Measurements from ENCODE around the gene CPTP. TPM values are rescaled to one million over a fixed set of nuclear protein-coding genes. Genes with fewer than 3 reads are reported as not detected.

CPTP gene
- total RNA-seq, 1 experiment from 2014 or later, result 52.2 TPM

DNA sequence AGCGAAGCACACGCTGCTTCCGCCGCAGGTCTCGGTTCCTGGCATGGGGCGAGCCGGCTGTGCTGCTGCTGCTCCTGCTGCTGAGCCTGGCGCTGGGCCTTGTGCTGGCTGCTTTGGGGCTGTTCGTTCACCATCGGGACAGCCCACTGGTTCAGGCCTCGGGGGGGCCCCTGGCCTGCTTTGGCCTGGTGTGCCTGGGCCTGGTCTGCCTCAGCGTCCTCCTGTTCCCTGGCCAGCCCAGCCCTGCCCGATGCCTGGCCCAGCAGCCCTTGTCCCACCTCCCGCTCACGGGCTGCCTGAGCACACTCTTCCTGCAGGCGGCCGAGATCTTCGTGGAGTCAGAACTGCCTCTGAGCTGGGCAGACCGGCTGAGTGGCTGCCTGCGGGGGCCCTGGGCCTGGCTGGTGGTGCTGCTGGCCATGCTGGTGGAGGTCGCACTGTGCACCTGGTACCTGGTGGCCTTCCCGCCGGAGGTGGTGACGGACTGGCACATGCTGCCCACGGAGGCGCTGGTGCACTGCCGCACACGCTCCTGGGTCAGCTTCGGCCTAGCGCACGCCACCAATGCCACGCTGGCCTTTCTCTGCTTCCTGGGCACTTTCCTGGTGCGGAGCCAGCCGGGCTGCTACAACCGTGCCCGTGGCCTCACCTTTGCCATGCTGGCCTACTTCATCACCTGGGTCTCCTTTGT lies 9.1 kb downstream of the CPTP start:
- POLR2A ChIA-PET, result no interaction called here
- Histone ChIP-seq H3K9me3 (ENCODE audit: control insufficient read depth, insufficient read depth, low read depth, low read length) (no peaks in the 10 kb centered on the region), H3K4me1 (ENCODE audit: control insufficient read depth, insufficient read depth, low read length) (no peaks in the 10 kb centered on the region), H3K27ac (ENCODE audit: low read length) (no peak overlapping the region), H3K36me3 (ENCODE audit: control insufficient read depth, insufficient read depth, low read length) (no peaks in the 10 kb centered on the region), H3K27me3 (ENCODE audit: control insufficient read depth, insufficient read depth, low read length) (no peaks in the 10 kb centered on the region), H3K4me3 (ENCODE audit: low read depth in 2 of 2, low read length in 2 of 2) (no peak overlapping the region)
- CTCF ChIA-PET, result no interaction called here
- ATAC-seq, result peak; percentile 17
- in situ Hi-C loops (cut with HindIII; ENCODE audit: low pct_unique_long_range_greater_than_20kb, low sequenced_read_pairs) (no loop called here), intact Hi-C loops (cut with micrococcal nuclease; ENCODE audit: unreplicated experiment) (no loop called here)
- BruUV-seq (replicated peaks), result no TSS peak
- DNase-seq (ENCODE audit: low read depth, low spot score), result no peak
- TF ChIP-seq, protein P1, sequence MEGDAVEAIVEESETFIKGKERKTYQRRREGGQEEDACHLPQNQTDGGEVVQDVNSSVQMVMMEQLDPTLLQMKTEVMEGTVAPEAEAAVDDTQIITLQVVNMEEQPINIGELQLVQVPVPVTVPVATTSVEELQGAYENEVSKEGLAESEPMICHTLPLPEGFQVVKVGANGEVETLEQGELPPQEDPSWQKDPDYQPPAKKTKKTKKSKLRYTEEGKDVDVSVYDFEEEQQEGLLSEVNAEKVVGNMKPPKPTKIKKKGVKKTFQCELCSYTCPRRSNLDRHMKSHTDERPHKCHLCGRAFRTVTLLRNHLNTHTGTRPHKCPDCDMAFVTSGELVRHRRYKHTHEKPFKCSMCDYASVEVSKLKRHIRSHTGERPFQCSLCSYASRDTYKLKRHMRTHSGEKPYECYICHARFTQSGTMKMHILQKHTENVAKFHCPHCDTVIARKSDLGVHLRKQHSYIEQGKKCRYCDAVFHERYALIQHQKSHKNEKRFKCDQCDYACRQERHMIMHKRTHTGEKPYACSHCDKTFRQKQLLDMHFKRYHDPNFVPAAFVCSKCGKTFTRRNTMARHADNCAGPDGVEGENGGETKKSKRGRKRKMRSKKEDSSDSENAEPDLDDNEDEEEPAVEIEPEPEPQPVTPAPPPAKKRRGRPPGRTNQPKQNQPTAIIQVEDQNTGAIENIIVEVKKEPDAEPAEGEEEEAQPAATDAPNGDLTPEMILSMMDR (IDR thresholded peaks at IDR 0.05), result no peak
- TF ChIP-seq, protein P2, sequence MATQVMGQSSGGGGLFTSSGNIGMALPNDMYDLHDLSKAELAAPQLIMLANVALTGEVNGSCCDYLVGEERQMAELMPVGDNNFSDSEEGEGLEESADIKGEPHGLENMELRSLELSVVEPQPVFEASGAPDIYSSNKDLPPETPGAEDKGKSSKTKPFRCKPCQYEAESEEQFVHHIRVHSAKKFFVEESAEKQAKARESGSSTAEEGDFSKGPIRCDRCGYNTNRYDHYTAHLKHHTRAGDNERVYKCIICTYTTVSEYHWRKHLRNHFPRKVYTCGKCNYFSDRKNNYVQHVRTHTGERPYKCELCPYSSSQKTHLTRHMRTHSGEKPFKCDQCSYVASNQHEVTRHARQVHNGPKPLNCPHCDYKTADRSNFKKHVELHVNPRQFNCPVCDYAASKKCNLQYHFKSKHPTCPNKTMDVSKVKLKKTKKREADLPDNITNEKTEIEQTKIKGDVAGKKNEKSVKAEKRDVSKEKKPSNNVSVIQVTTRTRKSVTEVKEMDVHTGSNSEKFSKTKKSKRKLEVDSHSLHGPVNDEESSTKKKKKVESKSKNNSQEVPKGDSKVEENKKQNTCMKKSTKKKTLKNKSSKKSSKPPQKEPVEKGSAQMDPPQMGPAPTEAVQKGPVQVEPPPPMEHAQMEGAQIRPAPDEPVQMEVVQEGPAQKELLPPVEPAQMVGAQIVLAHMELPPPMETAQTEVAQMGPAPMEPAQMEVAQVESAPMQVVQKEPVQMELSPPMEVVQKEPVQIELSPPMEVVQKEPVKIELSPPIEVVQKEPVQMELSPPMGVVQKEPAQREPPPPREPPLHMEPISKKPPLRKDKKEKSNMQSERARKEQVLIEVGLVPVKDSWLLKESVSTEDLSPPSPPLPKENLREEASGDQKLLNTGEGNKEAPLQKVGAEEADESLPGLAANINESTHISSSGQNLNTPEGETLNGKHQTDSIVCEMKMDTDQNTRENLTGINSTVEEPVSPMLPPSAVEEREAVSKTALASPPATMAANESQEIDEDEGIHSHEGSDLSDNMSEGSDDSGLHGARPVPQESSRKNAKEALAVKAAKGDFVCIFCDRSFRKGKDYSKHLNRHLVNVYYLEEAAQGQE (IDR thresholded peaks at IDR 0.05; ENCODE audit: insufficient read depth in 1 of 2, low read depth in 2 of 2, low read length in 1 of 2), result 0 out of 4 replicates have a peak, but pooled peaks of 1 of the 2 experiments have one; percentile 3
- TF ChIP-seq TCF7L2 (IDR thresholded peaks at IDR 0.05; ENCODE audit: low read depth, low read length), result no peak
- TF ChIP-seq POLR2AphosphoS5 (IDR thresholded peaks at IDR 0.05; ENCODE audit: low read depth, low read length), result no peak; the same call in 1 of the 2 replicates

DNA sequence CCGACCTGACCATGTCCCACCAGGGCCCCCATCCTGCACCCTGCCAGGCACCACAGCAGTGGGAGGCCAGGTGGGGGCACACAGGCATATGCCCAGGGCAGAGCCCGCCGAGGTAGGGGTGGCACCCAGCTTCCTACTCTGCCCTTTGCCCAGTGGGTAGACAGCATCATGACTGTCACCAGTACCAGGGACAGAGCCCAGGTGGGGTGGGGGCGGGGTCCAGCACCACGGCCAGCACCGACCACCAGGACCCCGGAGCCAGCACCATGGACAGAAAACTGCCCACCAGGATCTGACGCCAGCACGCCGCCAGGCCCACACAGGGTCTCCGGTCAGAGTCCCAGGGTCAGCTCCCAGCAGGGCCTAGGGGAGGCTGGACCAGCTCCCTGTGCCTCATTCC lies 10.2 kb downstream of the CPTP start:
- H3K27me3 ChIP-seq (ENCODE audit: control insufficient read depth, insufficient read depth, low read length), result no peaks in the 10 kb centered on the region
- H3K27ac ChIP-seq (ENCODE audit: low read length), result no peak overlapping the region
- BruUV-seq (replicated peaks), result no TSS peak
- no peaks in the 10 kb centered on the region for H3K9me3 ChIP-seq (ENCODE audit: control insufficient read depth, insufficient read depth, low read depth, low read length)
- intact Hi-C loops (cut with micrococcal nuclease; ENCODE audit: unreplicated experiment), result no loop called here
- CTCF ChIA-PET, result no interaction called here
- in situ Hi-C loops (cut with HindIII; ENCODE audit: low pct_unique_long_range_greater_than_20kb, low sequenced_read_pairs), result no loop called here
- H3K4me3 ChIP-seq (ENCODE audit: low read depth in 2 of 2, low read length in 2 of 2), result no peak overlapping the region
- ATAC-seq (no peak), DNase-seq (ENCODE audit: low read depth, low spot score) (no peak)
- POLR2A ChIA-PET, result no interaction called here
- no peak for TF ChIP-seq POLR2AphosphoS5 (IDR thresholded peaks at IDR 0.05; ENCODE audit: low read depth, low read length)
- TF ChIP-seq TCF7L2 (IDR thresholded peaks at IDR 0.05; ENCODE audit: low read depth, low read length), result no peak
- TF ChIP-seq, protein P2 (IDR thresholded peaks at IDR 0.05; ENCODE audit: insufficient read depth in 1 of 2, low read depth in 2 of 2, low read length in 1 of 2), result peak in 1 of 2 experiments; percentile 96; a peak in 2 of 4 replicates
- 0 out of 2 replicates have a peak, but pooled peaks have one; percentile 47 for TF ChIP-seq SIN3A (IDR thresholded peaks at IDR 0.05; ENCODE audit: borderline replicate concordance, insufficient read depth, low read depth, low read length)
- TF ChIP-seq, protein P1 (IDR thresholded peaks at IDR 0.05), result no peak
- no peaks in the 10 kb centered on the region for H3K4me1 ChIP-seq (ENCODE audit: control insufficient read depth, insufficient read depth, low read length)
- H3K36me3 ChIP-seq (ENCODE audit: control insufficient read depth, insufficient read depth, low read length), result no peaks in the 10 kb centered on the region
